ENCODE results near the gene PVALEF.
"Not testable (repeated sequence)": the region's sequence is repeated elsewhere in the genome, so short reads cannot be mapped to it uniquely, and the experiment has no call there.

DNA sequence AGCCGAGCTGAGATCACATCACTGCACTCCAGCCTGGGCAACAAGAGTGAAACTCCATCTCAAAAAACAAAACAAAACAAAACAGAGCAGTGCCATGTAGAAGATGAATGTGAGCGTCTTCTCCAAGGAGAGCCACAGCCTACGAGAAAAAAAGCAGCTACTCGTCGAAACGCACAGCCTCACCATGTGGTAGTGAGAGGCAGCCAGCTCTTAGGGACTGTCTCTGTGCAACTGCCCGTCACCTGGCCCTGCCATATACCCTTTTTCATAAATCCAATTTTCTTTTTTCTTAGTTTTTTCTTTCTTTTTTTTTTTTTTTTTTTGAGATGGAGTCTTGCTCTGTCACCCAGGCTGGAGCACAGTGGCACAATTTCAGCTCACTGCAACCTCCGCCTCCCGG, 11.3 kb upstream of the PVALEF start:
- TF ChIP-seq, protein P1, sequence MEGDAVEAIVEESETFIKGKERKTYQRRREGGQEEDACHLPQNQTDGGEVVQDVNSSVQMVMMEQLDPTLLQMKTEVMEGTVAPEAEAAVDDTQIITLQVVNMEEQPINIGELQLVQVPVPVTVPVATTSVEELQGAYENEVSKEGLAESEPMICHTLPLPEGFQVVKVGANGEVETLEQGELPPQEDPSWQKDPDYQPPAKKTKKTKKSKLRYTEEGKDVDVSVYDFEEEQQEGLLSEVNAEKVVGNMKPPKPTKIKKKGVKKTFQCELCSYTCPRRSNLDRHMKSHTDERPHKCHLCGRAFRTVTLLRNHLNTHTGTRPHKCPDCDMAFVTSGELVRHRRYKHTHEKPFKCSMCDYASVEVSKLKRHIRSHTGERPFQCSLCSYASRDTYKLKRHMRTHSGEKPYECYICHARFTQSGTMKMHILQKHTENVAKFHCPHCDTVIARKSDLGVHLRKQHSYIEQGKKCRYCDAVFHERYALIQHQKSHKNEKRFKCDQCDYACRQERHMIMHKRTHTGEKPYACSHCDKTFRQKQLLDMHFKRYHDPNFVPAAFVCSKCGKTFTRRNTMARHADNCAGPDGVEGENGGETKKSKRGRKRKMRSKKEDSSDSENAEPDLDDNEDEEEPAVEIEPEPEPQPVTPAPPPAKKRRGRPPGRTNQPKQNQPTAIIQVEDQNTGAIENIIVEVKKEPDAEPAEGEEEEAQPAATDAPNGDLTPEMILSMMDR (IDR thresholded peaks at IDR 0.05): not testable (repeated sequence)
- not testable (repeated sequence) for TF ChIP-seq POLR2A (IDR thresholded peaks at IDR 0.05); POLR2AphosphoS5 (IDR thresholded peaks at IDR 0.05; ENCODE audit: insufficient read depth in 1 of 2, low read depth in 1 of 2)
